Stimulated activated CD8-positive, alpha-beta memory T cell treated with anti-CD3 and anti-CD28 coated beads, Interleukin-4, amount 100 ng/mL, for 4 hours (primary cell): ENCODE measurements around the gene CUL4A.
"Not testable (repeated sequence)": the region's sequence is repeated elsewhere in the genome, so short reads cannot be mapped to it uniquely, and the experiment has no call there.

Experiments
- DNase-seq, 2 donors: peaks; one replicate each; pipeline ENCODE4 v3.0.0-alpha.2; 2020; ENCODE audit warnings: low read depth in 2 of 2, low spot score in 1 of 2

Gene CUL4A

DNA sequence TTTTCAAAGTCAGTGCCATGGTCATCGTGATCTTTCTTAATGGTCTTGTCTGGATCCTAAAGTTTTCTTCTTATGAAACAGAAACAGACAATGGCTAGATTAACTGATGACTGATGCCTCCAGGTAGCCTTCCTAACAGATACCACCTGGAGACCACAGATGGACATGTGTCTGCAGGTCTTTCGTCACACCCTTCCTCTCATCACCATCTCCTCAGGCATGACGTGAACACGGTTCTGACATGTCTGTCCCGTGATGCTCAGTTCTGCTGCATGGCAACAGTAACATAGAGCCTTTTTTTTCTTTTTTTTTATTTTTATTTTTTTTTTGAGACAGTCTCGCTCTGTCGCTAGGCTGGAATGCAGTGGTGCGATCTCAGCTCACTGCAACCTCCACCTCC is 74.5 kb downstream of the CUL4A start:
- DNase-seq, result no peak

DNA sequence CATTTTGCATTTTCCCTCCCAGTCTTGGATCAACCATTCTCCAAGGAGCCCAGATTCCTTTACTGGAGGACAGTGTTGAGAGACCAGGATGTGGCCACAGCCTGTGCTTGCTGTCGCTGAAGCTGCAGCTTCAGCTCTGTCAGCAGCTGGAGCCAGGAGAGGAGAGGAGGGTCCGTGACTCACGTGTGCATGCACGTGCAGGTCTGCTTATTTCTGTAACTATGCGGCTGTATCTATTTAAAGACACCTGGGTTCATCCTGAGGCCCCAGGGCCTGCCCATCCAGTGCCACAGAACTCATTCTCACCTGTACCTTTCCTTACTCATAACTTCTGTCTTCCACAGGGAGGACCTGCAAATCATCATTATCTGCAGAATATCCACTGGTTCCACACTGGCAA is 79.5 kb downstream of the CUL4A start:
- no peak for DNase-seq

DNA sequence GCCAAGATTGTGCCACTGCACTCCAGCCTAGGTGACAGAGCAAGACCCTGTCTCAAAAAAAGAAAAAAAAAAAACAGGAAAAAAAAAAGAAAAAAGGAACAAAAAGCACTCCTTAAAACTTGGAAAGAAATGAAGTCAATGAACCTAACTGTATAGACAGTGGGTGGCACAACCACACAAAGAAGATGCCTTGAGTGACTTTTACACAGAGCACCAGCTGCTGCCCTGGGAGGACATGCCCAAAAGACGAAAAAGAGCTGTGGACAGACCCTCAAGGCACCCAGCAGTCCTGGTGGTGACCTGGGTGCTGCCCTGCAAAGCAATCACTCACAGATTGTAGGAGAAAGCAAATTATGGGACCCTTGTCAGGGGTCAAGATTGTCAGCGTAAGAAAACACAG is 81.7 kb downstream of the CUL4A start:
- DNase-seq, result no peak

DNA sequence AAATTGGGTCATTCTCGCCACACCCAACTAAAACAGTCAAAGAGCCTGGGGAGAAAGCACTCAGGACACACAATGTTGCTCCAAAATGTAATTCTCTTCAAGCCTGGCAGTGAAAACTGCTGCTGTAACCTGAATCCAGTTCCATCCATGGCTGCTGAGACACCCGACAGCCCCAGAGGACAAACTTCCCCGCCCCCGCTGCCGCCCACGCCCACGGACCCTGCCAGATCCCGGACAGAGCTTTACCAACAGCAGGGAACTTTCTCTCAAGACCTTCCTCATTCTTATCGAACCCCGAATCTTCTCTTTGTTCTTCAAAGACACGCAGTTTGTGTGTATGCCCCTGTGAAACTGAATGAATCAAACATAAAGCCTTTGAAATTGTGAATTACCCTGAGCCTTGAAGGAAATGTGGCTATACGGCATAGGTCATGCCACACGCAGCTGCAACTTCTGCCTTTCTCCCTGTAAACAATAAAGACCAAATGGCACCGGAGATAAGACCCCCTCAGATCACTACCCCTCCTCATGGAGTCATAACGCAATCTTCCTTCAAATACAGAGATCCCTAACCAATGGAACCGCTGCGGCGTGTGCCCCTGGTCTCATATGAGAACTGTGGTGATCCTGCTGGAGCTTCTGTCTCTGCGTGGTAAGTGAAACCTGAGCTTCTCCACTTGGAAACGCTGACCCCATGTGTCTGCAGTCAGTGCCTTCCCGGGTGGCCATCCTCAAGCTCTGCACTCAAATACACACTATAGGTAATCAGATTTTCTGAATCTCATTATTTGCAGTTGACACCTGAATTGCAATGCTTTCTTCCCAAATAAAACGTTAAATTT is 82.8 kb downstream of the CUL4A start:
- DNase-seq, result no peak

DNA sequence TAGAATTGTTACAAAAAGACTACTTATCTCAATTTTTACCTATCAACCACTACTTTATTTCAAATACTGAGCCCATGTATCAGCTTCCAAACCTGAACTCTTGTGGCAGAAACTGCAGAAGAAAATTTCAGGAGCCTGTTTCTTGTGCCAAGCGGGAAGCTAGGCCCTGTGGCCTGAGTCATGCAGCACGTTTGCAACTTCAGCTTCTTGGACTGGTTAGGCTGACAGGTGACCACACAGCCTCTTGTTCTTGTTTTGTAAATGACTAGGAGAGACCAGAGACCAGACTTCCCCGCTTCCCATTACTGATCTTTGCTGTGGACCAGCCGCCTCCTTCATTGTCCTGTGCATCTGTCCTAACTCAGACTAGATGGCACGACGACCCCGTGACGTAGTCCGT is 84.3 kb downstream of the CUL4A start:
- no peak for DNase-seq

DNA sequence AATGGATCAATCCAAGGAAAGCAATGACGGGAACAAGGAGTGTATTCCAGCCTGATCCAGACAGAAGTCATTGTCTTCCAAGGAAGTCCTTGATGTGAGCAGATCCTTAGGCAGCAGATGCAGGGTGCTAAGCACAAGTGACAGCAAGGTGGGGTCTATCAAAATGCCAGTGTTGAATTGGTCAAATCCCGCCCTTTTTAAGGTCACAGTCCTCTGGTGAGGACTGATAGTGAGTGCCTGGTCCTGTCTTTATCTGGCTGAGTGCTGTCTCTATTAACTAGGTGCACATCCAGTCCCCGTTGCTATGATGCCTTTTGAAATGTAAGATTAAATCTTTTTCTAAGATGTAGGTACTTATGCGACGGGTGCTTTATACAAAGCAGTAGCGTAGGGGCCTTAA is 86.4 kb downstream of the CUL4A start:
- no peak for DNase-seq

DNA sequence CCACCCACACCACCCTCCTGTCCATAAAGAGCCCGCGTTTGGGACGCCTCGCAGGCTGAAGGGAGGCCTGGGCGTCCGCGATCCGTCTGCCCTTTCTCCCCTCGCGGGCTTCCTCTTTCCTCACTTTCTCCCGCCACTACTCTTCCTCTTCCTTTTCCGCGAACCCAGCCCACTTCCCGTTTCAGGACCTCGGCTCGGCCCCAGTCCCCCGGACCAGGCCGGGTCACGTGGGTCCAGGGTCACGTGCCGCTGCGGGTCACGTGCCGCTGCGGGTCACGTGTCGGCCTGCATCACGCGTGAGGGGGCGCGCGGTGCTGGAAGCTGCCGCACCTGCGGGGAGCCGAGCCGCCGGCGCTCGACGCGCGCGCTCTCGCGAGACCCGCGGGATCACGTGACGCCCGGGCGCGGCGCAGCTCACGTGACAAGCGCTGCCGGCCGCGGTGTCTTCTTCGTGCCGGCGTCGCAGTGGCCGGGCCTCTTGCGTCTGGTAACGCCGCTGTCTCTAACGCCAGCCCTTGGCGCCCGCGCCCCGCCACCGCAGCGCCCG is 87.5 kb downstream of the CUL4A start, which contains the start of gene LAMP1:
Gene LAMP1 (plus strand): TSS at position 417 of the 547 bp plus-strand sequence. CDS start 196 bp downstream, outside the sequence.
- DNase-seq, result peak; percentile 95 to 97

DNA sequence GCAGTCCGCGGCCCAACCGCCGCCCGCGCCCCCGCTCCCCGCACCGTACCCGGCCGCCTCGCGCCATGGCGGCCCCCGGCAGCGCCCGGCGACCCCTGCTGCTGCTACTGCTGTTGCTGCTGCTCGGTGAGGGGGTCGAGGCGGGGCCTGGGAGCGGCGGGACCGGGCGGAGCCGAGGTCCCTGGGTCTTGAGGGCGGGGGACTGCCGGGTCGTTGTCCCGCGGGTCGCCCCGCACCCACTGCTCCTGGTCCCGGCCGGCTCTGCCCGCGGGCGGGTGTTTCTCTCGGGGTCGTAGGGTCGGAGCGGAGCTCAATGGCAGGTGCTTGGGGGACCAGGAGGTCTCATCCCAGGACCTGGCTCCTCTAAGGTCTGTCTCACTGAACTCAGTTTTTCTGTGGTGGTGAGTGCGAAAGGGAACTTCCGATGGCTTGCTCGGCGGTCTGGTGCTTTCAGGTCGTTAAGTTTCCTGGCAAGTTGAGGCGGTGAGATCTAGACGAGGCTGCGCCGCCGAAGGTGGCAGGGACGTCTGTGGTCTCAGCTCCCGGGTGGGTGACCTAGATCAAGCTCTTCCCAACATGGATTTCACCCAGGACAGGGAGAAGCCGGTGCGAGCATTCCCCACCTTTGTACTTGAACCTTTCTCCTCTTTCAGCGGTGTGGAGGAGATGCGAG is 88.1 kb downstream of the CUL4A start:
- peak; percentile 15 to 25 for DNase-seq

DNA sequence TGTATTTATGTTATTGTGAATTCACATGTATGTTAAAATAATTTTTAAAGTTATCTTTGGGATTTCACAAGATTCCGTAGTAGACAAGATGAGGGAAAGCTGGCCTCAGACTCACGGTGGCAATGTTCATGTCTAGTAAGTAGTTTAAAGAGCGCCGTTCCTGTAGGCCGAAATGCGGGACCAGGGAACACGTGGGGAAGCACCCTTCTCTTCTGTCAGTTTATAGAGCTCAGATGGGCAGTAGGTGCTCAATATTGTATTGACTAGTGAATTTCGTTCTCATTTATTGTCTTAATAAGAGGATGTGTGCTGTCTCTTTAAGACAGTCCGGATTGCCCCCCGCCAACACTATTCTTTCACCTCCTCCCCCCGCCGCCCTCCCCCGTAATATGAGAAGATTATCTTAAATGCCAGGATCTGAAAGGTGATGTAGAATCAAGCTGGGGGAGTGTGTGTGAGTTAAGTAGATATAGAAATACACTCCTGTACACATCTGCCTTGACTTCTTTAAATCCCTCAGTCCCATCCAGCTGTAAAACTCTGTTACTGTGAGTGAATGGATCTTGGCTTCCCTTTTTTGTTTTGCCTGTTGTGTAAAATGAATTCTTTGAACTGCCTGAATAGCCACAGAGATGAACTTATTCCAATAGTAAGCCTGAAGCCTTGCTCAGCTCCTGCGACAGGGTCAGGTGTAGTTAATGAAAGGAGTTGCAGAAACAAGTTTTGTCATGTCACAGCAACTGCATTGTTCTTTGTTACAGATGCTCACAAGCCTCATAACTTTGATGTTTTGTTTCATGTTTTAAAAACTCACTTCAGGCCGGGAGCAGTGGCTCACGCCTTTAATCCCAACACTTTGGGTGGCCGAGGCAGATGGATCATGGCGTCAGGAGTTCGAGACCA is 88.9 kb downstream of the CUL4A start:
- DNase-seq, result no peak

DNA sequence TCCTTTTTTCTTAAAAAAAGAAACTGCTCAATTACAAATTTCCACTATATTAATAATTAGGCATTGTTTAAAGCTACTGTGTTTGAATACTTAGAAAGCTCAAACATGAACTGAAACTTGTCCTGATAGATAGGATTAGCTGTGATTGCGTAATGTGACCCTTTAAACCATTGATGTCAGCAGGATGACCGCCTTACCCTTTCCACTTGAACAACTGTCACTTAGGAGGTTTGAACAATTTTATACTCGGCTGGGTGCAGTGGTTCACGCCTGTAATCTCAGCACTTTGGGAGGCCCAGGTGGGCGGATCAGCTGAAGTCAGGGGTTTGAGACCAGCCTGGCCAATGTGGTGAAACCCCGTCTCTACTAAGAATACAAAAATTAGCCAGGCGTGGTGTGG is 90.5 kb downstream of the CUL4A start:
- DNase-seq, result no peak

DNA sequence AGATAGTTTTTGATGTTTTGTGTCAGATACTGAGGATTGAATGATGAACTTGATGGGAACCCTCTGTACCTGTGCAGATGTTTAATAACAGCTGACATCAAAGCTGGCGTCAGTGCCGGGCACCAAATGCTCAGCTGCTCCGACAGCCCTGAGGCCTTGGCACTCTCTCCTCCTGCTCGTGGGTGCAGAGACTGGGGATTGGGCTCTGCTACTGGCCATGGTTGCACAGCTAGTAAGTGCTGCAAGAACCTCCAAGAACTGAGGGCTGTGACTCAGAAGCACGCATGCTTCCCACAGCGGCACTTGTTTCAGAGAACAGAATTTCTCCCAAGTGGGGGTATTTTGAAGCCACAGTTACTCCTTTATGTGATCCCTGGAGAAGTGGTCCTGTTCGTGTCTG is 93.6 kb downstream of the CUL4A start:
- DNase-seq, result no peak

DNA sequence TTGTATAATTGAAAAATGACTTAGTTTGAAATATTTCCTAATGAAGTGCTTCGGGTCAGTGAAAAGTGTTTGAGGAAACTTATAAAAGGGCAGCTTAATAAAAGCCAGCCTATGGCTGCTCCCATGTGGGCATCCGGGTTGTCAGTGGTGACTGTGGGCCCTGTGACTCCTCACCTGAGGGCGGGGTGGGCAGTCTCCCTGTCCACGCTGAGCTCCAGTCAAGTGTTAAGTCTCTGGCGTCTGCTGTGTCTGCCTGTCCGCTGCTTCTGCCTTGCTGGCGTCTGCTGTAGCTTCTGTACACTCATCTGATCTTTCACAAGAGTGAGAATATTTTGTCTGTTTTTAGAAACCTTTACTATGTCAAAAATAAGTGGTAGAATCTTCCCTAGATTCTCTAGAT is 94.7 kb downstream of the CUL4A start:
- no peak for DNase-seq

DNA sequence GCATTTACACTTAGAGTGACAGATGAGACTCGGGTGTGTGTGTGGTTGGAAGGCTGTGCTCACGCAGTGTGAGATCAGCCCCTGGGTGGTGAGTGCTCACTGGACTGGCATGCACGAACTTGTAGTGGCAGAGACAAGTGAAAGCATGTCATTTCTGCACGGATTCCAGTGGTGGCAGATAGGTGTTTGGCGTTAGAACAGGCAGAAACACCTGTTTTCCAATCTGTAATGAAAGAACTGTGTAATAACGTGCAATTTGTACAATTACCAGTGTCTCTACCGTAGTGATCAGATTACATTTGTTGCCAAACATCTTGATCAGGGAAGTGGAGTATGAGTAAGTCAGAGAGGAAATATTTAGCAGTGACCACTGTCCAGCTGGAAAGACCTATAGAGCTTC is 95.8 kb downstream of the CUL4A start:
- no peak for DNase-seq

DNA sequence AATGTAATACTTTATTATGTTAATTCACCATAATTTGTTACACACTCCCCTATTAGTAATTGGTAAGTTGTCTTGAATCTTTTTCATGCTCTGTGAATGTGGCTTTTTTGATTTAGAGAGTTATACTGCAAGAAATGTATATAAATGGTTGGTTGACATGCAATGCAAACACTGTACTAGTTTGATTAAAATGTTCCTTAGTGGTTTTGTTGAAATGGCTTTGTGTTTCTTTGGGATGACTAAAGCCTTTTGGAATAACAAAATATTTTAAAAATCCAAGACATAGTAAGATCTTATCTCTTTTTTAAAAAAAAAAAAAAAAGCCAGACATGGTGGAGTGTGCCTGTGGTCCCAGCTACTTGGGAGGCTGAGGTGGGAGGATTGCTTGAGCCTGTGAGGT is 98.1 kb downstream of the CUL4A start:
- DNase-seq, result no peak

DNA sequence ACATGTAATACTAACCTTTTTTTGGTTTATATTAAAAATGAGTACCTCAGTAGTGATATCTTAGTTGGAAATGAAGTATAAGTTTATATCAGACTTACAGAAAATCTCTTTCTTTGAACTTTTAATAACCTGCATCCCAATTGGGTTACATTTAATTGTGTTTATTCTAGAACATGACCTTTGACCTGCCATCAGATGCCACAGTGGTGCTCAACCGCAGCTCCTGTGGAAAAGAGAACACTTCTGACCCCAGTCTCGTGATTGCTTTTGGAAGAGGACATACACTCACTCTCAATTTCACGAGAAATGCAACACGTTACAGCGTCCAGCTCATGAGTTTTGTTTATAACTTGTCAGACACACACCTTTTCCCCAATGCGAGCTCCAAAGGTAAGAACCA is 100.1 kb downstream of the CUL4A start:
- DNase-seq, result no peak

DNA sequence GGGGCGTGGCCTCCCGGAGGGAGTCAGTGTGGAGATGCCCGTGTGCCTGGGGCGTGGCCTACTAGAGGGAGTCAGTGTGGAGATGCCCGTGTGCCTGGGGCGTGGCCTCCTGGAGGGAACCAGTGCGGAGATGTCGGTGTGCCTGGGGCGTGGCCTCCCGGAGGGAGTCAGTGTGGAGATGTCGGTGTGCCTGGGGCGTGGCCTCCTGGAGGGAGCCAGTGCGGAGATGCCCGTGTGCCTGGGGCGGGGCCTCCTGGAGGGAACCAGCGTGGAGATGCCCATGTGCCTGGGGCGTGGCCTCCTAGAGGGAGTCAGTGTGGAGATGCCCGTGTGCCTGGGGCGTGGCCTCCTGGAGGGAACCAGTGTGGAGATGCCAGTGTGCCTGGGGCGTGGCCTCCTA is 104.7 kb downstream of the CUL4A start:
- not testable (repeated sequence) for DNase-seq

DNA sequence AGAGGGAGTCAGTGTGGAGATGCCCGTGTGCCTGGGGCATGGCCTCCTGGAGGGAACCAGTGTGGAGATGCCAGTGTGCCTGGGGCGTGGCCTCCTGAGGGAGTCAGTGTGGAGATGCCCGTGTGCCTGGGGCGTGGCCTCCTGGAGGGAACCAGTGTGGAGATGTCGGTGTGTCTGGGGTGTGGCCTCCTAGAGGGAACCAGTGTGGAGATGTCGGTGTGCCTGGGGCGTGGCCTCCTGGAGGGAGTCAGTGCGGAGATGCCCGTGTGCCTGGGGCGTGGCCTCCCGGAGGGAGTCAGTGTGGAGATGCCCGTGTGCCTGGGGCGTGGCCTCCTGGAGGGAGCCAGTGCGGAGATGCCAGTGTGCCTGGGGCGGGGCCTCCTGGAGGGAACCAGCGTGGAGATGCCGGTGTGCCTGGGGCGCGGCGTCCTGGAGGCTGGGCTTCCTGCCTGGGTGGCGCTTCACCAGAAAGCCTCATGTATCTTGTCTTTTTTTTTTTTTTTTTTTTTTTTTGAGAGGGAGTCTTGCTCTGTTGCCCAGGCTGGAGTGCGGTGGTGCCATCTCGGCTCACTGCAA is 105.6 kb downstream of the CUL4A start:
- DNase-seq, result not testable (repeated sequence)

DNA sequence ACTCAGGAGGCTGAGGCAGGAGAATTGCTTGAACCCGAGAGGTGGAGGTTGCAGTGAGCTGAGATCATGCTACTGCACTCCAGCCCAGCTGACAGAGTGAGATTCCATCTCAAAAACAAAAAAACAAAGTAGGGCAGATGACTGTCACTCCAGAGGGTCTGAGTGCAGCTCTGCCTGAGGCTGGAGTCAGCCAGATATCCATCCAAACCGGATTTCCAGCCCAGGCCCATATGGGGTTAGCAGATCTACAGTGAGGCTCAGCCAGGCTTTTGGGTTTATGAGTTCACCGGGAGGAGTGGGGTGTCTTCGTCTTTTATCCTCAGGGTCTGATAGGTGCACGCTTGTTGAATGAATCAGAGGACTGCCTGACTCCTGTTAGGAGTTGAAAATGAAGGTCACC is 106.6 kb downstream of the CUL4A start:
- no peak for DNase-seq
